A549 (cell line): Measurements from ENCODE around the gene COQ7.

Source experiments
- CEBPB ChIP-seq, 2 experiments: fragments of >200 bp in 1 of 2; sonication (Bioruptor Twin) in 1 of 2; formaldehyde crosslinking in 1 of 2; IDR thresholded peaks; 2 replicates each; pipeline ENCODE4 v1.6.1; 2012 to 2016
- CTCF ChIP-seq: fragments of >200 bp; sonication (Bioruptor Twin); formaldehyde crosslinking; IDR thresholded peaks from 3 replicates; pipeline ENCODE4 v1.5.1; 2016
- FOSB ChIP-seq: fragments of 250-450 bp; sonication (Bioruptor Pico); IDR thresholded peaks from 2 replicates; pipeline ENCODE4 v1.5.0; 2020; ENCODE audit warnings: mild to moderate bottlenecking, moderate library complexity
- REST ChIP-seq: fragments of 200-600 bp; sonication (generic); IDR thresholded peaks from 2 replicates; pipeline ENCODE4 v1.6.1; 2016; ENCODE audit warnings: antibody characterized with exemption, mild to moderate bottlenecking, moderate library complexity

GRCh38 chr16:19044769-19045168 is 22.6 kb upstream of the COQ7 start:
- TF ChIP-seq REST (no peak), CTCF (no peak), FOSB (no peak), CEBPB (IDR thresholded peaks at IDR 0.05) (no peak)
